OCI-LY7 (cell line): ENCODE results near the gene PPM1L.

Experiments
- CTCF ChIP-seq: fragments of 200-600 bp; sonication (generic); conservative IDR thresholded peaks from 2 replicates; pipeline ENCODE4 v1.5.1; 2014; ENCODE audit warnings: mild to moderate bottlenecking, antibody characterized with exemption, low read length, moderate library complexity, mixed read lengths
- EZH2phosphoT487 ChIP-seq: fragments of 200-600 bp; sonication (generic); IDR thresholded peaks from 2 replicates; pipeline ENCODE4 v1.6.1; 2018; ENCODE audit warnings: low read depth, borderline replicate concordance, mild to moderate bottlenecking, mixed run types, antibody characterized with exemption, low read length, moderate library complexity, mixed read lengths

GRCh38 chr3:161126495-161126894 lies 370.5 kb downstream of the PPM1L start:
- TF ChIP-seq CTCF: no peak
- no peak for TF ChIP-seq EZH2phosphoT487
